Stimulated activated CD8-positive, alpha-beta memory T cell treated with anti-CD3 and anti-CD28 coated beads, Interleukin-7, amount 100 ng/mL, for 48 hours (primary cell): ENCODE data around the gene SLC25A27.

Experiments
- DNase-seq, 2 donors: peaks; one replicate each; pipeline ENCODE4 v3.0.0-alpha.2; 2020; ENCODE audit warnings: low read depth in 1 of 2; ENCODE audit errors: extremely low read depth in 1 of 2

Gene SLC25A27

GRCh38 chr6:46648869-46649492 lies 3.8 kb upstream of the SLC25A27 start:
- no peak for DNase-seq

- DNase-seq = no peak
These were observed 1.8 kb upstream of the SLC25A27 start for GRCh38 chr6:46651006-46651405.

- no peak for DNase-seq
These were observed 959 bp upstream of the SLC25A27 start for GRCh38 chr6:46651816-46652215.

GRCh38 chr6:46652232-46652602 lies 558 bp upstream of the SLC25A27 start:
- DNase-seq = no peak

- no peak for DNase-seq
These were observed 842 bp downstream of the SLC25A27 start for GRCh38 chr6:46653439-46654195.

- DNase-seq = no peak
These were observed 3.0 kb downstream of the SLC25A27 start for GRCh38 chr6:46655803-46656202.

- no peak for DNase-seq
These were observed 4.9 kb downstream of the SLC25A27 start for GRCh38 chr6:46657642-46658041.

GRCh38 chr6:46661483-46661882 lies 8.7 kb downstream of the SLC25A27 start:
- DNase-seq = no peak

GRCh38 chr6:46667377-46667776 lies 14.6 kb downstream of the SLC25A27 start:
- no peak for DNase-seq

- DNase-seq = no peak
These were observed 21.6 kb downstream of the SLC25A27 start for GRCh38 chr6:46674410-46674809.

- no peak for DNase-seq
These were observed 24.0 kb downstream of the SLC25A27 start for GRCh38 chr6:46676604-46677313.

GRCh38 chr6:46677314-46677654 lies 24.5 kb downstream of the SLC25A27 start:
- no peak for DNase-seq

GRCh38 chr6:46684771-46685170 lies 32.0 kb downstream of the SLC25A27 start:
- no peak for DNase-seq

- DNase-seq = no peak
These were observed 34.9 kb downstream of the SLC25A27 start, which contains the start of gene TDRD6 for GRCh38 chr6:46687619-46688097. Gene TDRD6, plus strand, starts transcription at chr6:46687885. Its CDS starts 244 bp downstream, at chr6:46688129.

- DNase-seq = no peak
These were observed 35.6 kb downstream of the SLC25A27 start for GRCh38 chr6:46688117-46688965.

GRCh38 chr6:46688966-46689335 lies 36.2 kb downstream of the SLC25A27 start:
- DNase-seq = no peak

- DNase-seq = no peak
These were observed 36.9 kb downstream of the SLC25A27 start for GRCh38 chr6:46689657-46690056.

GRCh38 chr6:46690141-46690755 lies 37.5 kb downstream of the SLC25A27 start:
- DNase-seq = no peak

- no peak for DNase-seq
These were observed 38.2 kb downstream of the SLC25A27 start for GRCh38 chr6:46690911-46691451.

GRCh38 chr6:46699970-46700369 lies 47.2 kb downstream of the SLC25A27 start:
- DNase-seq = no peak
